K562 (cell line): ENCODE data around the gene DNAJB1. TPM values are rescaled to one million over a fixed set of nuclear protein-coding genes. Genes with fewer than 3 reads are reported as not detected.

Experiments
- AFF1 ChIP-seq, 2 experiments: fragments of 450-650 bp; IDR thresholded peaks; 2 replicates each; pipeline ENCODE4 v1.6.1; 2018; ENCODE audit warnings: mild to moderate bottlenecking in 2 of 2, low read depth in 1 of 2; ENCODE audit not compliant: partially characterized antibody in 2 of 2
- BCOR ChIP-seq: fragments of 450-650 bp; IDR thresholded peaks from 2 replicates; pipeline ENCODE4 v1.6.1; 2016
- BRD9 ChIP-seq: fragments of 450-650 bp; IDR thresholded peaks from 2 replicates; pipeline ENCODE4 v1.6.1; 2018; ENCODE audit warnings: low read depth; ENCODE audit not compliant: partially characterized antibody
- CBX2 ChIP-seq: fragments of 200-600 bp; sonication (generic); IDR thresholded peaks from one replicate; pipeline ENCODE4 v1.6.1; 2012; ENCODE audit warnings: mild to moderate bottlenecking, low read length, inconsistent platforms; ENCODE audit not compliant: insufficient read depth, poor library complexity, severe bottlenecking
- E2F3 ChIP-seq: fragments of 250-450 bp; sonication (Bioruptor Pico); IDR thresholded peaks from 2 replicates; pipeline ENCODE4 v1.4.0; 2020; ENCODE audit warnings: mild to moderate bottlenecking
- E2F4 ChIP-seq: sonication (generic); formaldehyde crosslinking; IDR thresholded peaks from 2 replicates; pipeline ENCODE4 v1.8.0; 2022; ENCODE audit warnings: mild to moderate bottlenecking, low read depth, missing genetic modification reagents
- EP300 ChIP-seq: IDR thresholded peaks from 2 replicates; pipeline ENCODE4 v1.6.1; 2012; ENCODE audit warnings: low read length, improper control_type of control experiment
- HES1 ChIP-seq: fragments of 450-650 bp; IDR thresholded peaks from 2 replicates; pipeline ENCODE4 v1.6.1; 2016; ENCODE audit warnings: low read depth, mild to moderate bottlenecking, moderate library complexity
- IRF2 ChIP-seq: sonication (generic); formaldehyde crosslinking; IDR thresholded peaks from 2 replicates; pipeline ENCODE4 v1.8.1; 2022; ENCODE audit warnings: mild to moderate bottlenecking, missing genetic modification reagents
- MAFK ChIP-seq: IDR thresholded peaks from 2 replicates; pipeline ENCODE4 v1.6.1; 2011; ENCODE audit warnings: low read length, improper control_type of control experiment
- MAX ChIP-seq: sonication (generic); formaldehyde crosslinking; IDR thresholded peaks from 2 replicates; pipeline ENCODE4 v1.9.0; 2022; ENCODE audit warnings: mild to moderate bottlenecking, missing genetic modification reagents
- RBM14 ChIP-seq: fragments of 200-400 bp; formaldehyde crosslinking; IDR thresholded peaks from 2 replicates; pipeline ENCODE4 v1.6.1; 2018; ENCODE audit warnings: low read depth, mild to moderate bottlenecking, low read length, moderate library complexity, borderline replicate concordance; ENCODE audit not compliant: insufficient read depth
- SRF ChIP-seq, 2 experiments: fragments of 250-450, 450-650 bp in 1 of 2; sonication (Bioruptor Pico) in 1 of 2; sonication (generic) in 1 of 2; formaldehyde crosslinking; IDR thresholded peaks; 2 replicates each; pipeline versions ENCODE4 v1.5.0 to v1.5.1; 2020 to 2022; ENCODE audit warnings: mild to moderate bottlenecking in 1 of 2, missing genetic modification reagents in 1 of 2
- SRSF7 ChIP-seq: fragments of 200-400 bp; formaldehyde crosslinking; optimal IDR thresholded peaks from 2 replicates; pipeline ENCODE3; 2017; ENCODE audit warnings: mild to moderate bottlenecking, low read depth, low read length
- TOE1 ChIP-seq, 2 experiments: fragments of 450-650 bp in 1 of 2; sonication (generic) in 1 of 2; formaldehyde crosslinking in 1 of 2; IDR thresholded peaks; 2 replicates each; pipeline versions ENCODE4 v1.7.1 to v1.8.0; 2016 to 2022; ENCODE audit warnings: borderline replicate concordance in 2 of 2, mild to moderate bottlenecking in 2 of 2, antibody characterized with exemption in 1 of 2, inconsistent platforms in 1 of 2, low read depth in 1 of 2, missing genetic modification reagents in 1 of 2, moderate library complexity in 1 of 2
- ZBTB43 ChIP-seq: sonication (generic); formaldehyde crosslinking; IDR thresholded peaks from 2 replicates; pipeline ENCODE4 v1.8.0; 2023; ENCODE audit warnings: mild to moderate bottlenecking, missing genetic modification reagents
- ZNF121 ChIP-seq: sonication (generic); formaldehyde crosslinking; conservative IDR thresholded peaks from 2 replicates; pipeline ENCODE4 v1.8.0; 2022; ENCODE audit warnings: missing genetic modification reagents
- ZNF347 ChIP-seq: fragments of 450-650 bp; formaldehyde crosslinking; IDR thresholded peaks from 2 replicates; pipeline ENCODE4 v1.4.0; 2020; ENCODE audit warnings: low read depth, mild to moderate bottlenecking, moderate library complexity
- ZNF583 ChIP-seq: fragments of 250-450 bp; sonication (Bioruptor Pico); IDR thresholded peaks from 2 replicates; pipeline ENCODE4 v1.4.0; 2020
- ZNF76 ChIP-seq: fragments of 250-450 bp; sonication (Bioruptor Pico); IDR thresholded peaks from 2 replicates; pipeline ENCODE4 v1.4.0; 2020; ENCODE audit warnings: mild to moderate bottlenecking, moderate library complexity, borderline replicate concordance
- polyA plus RNA-seq, 8 experiments: library from polyadenylated mRNA; depleted of rRNA in 4 of 8; stranded (reverse) in 5 of 8; unstranded in 3 of 8; fragments of >200 nt; fragmentation: Nextera tagmentation in 2 of 8; fragmentation: Illumina TruSeq in 1 of 8; extraction: Ambion mirVana in 2 of 8; extraction: Trizol in 1 of 8; gene quantifications; 2 replicates each; pipeline versions ENCODE4 v1.2.1 to v1.2.3, GENCODE V29; 2011 to 2014; ENCODE audit warnings: inconsistent platforms in 1 of 8, missing spikeins in 1 of 8
- total RNA-seq, 7 experiments: library from RNA; depleted of rRNA in 6 of 7; stranded (reverse); fragments of >200 nt in 6 of 7; fragmentation: Illumina TruSeq in 2 of 7; extraction: Trizol in 2 of 7; gene quantifications; 2 replicates each; pipeline versions ENCODE4 v1.2.1 to v1.2.3, GENCODE V29; 2011 to 2021; ENCODE audit warnings: low replicate concordance in 1 of 7

Gene DNAJB1
- total and polyA plus RNA-seq, 9 of the 15 experiments (the other 6 are each of a cell fraction or from before 2014, with no cell fraction given), result 13.2 to 113 (median 62.1) TPM

- TF ChIP-seq E2F4 (CRISPR knock-in tag), result no peak
- TF ChIP-seq ZNF347 (CRISPR knock-in tag), result no peak
- no peak for TF ChIP-seq SRF (CRISPR knock-in tag; IDR thresholded peaks at IDR 0.05)
- TF ChIP-seq ZNF76 (CRISPR knock-in tag), result no peak
- TF ChIP-seq HES1, result peak; percentile 43; the same call in 1 of the 2 replicates
- no peak for TF ChIP-seq SRSF7
- no peak for TF ChIP-seq MAX (CRISPR knock-in tag)
- TF ChIP-seq CBX2, result no peak
- no peak for TF ChIP-seq ZNF121 (CRISPR knock-in tag)
- TF ChIP-seq EP300, result peak; percentile 89
- TF ChIP-seq RBM14, result no peak
- TF ChIP-seq ZNF583 (CRISPR knock-in tag), result no peak
- TF ChIP-seq E2F3 (CRISPR knock-in tag), result no peak
- TF ChIP-seq TOE1 (IDR thresholded peaks at IDR 0.05; ENCODE audit: borderline replicate concordance), result no peak
- no peak for TF ChIP-seq TOE1 (CRISPR knock-in tag; IDR thresholded peaks at IDR 0.05; ENCODE audit: borderline replicate concordance, low read depth)
- no peak for TF ChIP-seq ZBTB43 (CRISPR knock-in tag)
- TF ChIP-seq AFF1 (IDR thresholded peaks at IDR 0.05; ENCODE audit: low read depth in 1 of 2, partially characterized antibody in 2 of 2), result no peak
- no peak for TF ChIP-seq BRD9
- TF ChIP-seq IRF2 (CRISPR knock-in tag), result no peak
- no peak for TF ChIP-seq BCOR
- TF ChIP-seq MAFK, result no peak
Measured at GRCh38 chr19:14507704-14508542, 10.3 kb downstream of the DNAJB1 start (continued).
